NCI-H1694 treated with DMSO at 0.1 percent for 48 hours (cell line): ENCODE results near the gene ERMP1.

Experiments used
- DNase-seq: peaks from one replicate; lab custom pipeline; 2025; lab: John Stamatoyannopoulos, UW

Gene ERMP1

GRCh38 chr9:5854063-5854790, 21.3 kb upstream of the ERMP1 start:
- DNase-seq, result no peak

GRCh38 chr9:5853617-5854016, 20.7 kb upstream of the ERMP1 start:
- DNase-seq, result no peak

- DNase-seq, result no peak
Measured at GRCh38 chr9:5852987-5853386, 20.1 kb upstream of the ERMP1 start.

GRCh38 chr9:5851445-5851844, 18.5 kb upstream of the ERMP1 start:
- DNase-seq, result no peak

GRCh38 chr9:5850724-5851122, 17.8 kb upstream of the ERMP1 start:
- DNase-seq, result no peak

GRCh38 chr9:5848372-5848882, 15.5 kb upstream of the ERMP1 start:
- DNase-seq, result no peak

- DNase-seq, result no peak
Measured at GRCh38 chr9:5846501-5846921, 13.6 kb upstream of the ERMP1 start.

- DNase-seq, result no peak
Measured at GRCh38 chr9:5846096-5846495, 13.2 kb upstream of the ERMP1 start.

- DNase-seq, result no peak
Measured at GRCh38 chr9:5845157-5845531, 12.2 kb upstream of the ERMP1 start.

- DNase-seq, result no peak
Measured at GRCh38 chr9:5843794-5844471, 11.0 kb upstream of the ERMP1 start.

GRCh38 chr9:5842929-5843793, 10.2 kb upstream of the ERMP1 start:
- DNase-seq, result no peak

GRCh38 chr9:5841771-5842573, 9.1 kb upstream of the ERMP1 start:
- no peak for DNase-seq

GRCh38 chr9:5840788-5841187, 7.9 kb upstream of the ERMP1 start:
- DNase-seq, result no peak

GRCh38 chr9:5839572-5839902, 6.6 kb upstream of the ERMP1 start:
- DNase-seq, result no peak

- DNase-seq, result no peak
Measured at GRCh38 chr9:5838884-5839571, 6.1 kb upstream of the ERMP1 start.

GRCh38 chr9:5835808-5836207, 2.9 kb upstream of the ERMP1 start:
- DNase-seq, result no peak

- DNase-seq, result no peak
Measured at GRCh38 chr9:5834214-5834613, 1.3 kb upstream of the ERMP1 start.

- no peak for DNase-seq
Measured at GRCh38 chr9:5832071-5832537, 813 bp downstream of the ERMP1 start.

- DNase-seq, result no peak
Measured at GRCh38 chr9:5825895-5826622, 6.9 kb downstream of the ERMP1 start.

- DNase-seq, result no peak
Measured at GRCh38 chr9:5825223-5825622, 7.7 kb downstream of the ERMP1 start.

- DNase-seq, result no peak
Measured at GRCh38 chr9:5820425-5820824, 12.5 kb downstream of the ERMP1 start.
